OCI-M2 (cell line): ENCODE data around the gene USP53.
"Not testable (repeated sequence)": the region's sequence is repeated elsewhere in the genome, so short reads cannot be mapped to it uniquely, and the experiment has no call there.

ENCODE experiments used
- DNase-seq: peaks from one replicate; lab custom pipeline; 2025; ENCODE audit not compliant: unreplicated experiment; lab: John Stamatoyannopoulos, UW

Gene USP53

DNA sequence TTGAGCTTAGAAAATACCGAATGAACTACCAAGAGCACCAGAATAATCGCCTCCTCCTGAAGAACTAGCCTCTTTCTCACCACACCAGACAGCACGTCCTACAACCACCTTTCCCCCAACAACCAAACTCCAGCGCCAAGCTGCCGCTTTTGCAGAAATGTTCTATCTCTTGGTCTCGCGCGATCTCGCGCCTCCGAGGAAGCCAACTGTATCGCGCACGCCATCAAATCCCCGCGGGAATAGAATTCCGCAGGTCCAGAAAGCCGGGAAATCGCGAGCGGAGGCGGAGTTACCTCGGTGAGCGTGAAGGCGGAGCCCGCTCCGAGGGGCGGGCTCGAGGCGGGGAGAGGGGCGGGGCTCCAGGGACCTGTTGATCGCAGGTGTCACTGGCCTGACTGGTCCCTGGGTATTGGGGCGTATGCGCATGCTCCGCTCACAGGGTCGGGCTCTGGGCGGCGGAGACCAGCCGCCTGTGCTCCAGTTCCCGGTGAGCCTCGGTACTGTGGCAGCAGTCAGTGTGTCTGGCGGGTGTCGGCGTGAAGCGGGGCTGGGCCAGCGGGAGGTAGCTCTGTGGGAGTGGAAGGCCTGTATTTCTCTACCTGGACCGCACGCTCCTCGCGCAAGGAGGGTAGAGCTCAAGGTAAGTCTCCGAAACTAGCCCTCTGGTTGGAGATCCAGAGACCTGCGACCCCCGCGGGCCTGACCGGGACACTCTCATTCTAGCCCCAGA, at the start of gene USP53:
TSS of gene USP53 (plus strand) at position 480 of the 730 bp plus-strand sequence. CDS start 27,047 bp downstream, outside the sequence.
- peak; percentile 74 for DNase-seq

DNA sequence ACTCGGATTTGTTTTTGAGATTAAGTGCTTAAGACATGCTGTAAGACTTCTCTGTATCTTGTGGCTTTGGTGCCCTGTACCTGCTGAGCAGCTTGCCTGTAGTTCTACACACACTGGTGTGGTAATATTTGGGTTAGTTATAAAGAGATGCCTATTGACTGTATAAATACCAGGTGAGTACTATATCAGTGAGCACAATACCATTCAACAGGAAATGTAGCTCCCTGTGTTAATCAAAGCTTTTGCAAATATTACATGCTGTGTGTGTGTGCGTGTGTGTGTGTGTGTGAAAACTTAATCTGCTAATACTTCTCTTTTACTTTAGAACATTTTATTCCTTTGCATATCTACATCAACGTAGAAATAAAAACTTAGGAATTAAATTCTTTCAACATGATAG, 46.7 kb upstream of the USP53 start:
- no peak for DNase-seq

DNA sequence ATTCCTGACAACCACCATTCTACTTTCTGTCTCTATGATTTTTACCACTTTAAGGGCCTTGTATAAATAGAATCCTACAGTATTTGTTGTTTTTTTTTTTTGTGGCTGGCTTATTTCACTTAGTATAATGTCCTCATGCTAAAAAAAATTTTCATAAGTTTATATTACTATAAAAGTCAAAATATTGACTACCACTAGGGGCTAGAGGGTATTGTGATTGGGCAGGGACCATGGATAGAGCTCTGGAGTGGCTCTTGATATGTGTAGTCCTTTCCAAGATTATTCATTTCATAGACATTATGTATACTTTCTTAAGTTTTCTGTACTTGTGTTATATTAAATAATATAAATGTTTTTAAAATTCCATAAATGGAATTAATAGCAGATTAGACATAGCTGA, 42.3 kb upstream of the USP53 start:
- no peak for DNase-seq

DNA sequence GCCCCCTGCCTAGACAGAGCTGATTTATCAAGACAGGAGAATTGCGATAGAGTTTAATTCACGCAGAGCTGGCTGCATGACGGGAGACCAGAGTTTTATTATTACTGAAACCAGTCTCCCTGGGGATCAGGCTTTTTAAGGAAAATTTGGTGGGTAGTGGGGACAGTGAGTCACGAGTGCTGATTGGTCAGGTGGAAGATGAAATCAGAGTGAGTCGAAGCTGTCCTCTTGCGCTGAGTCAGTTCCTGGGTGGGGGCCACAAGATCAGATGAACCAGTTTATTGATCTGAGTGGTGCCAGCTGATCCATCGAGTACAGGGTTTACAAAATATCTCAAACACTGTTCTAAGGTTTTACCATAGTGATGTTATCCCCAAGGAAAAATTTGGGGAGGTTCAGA, 40.3 kb upstream of the USP53 start:
- no peak for DNase-seq

DNA sequence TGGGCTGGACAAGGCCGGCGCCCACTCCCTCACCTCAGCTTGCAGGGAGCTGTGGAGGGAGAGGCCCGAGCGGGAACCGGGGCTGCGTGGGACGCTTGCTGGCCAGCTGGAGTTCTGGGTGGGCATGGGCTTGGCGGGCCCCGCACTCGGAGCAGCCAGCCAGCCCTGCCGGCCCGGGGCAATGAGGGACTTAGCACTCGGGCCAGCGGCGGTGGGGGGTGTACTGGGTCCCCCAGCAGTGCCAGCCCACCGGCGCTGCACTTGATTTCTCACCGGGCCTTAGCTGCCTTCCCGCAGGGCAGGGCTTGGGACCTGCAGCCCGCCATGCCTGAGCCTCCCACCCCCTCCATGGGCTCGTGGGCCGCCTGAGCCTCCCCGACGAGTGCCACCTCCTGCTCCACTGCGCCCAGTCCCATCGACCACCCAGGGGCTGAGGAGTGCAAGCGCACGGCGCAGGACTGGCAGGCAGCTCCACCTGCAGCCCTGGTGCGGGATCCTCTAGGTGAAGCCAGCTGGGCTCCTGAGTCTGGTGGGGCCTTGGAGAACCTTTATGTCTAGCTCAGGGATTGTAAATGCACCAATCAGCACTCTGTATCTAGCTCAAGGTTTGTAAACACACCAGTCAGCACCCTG, 38.7 kb upstream of the USP53 start:
- DNase-seq, result not testable (repeated sequence)

DNA sequence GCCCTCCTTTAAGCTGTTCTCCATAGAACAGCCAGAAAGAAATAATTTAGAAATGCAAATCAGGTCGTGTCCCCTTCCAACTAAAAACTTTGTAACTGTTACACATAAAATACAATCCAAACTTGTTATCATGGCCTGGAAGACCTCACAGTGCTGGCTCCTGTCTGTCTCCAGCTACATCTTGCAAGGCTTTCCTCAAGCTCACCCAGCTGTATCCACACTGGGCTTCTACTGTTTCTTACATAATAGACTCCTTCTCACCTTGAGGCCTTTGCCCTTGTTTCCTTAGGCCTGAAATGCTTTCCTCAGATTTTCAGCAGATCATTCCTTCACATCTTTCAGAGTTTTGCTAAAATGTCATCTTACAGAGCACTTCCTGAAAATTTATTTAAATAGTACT, 33.5 kb upstream of the USP53 start:
- DNase-seq, result no peak

DNA sequence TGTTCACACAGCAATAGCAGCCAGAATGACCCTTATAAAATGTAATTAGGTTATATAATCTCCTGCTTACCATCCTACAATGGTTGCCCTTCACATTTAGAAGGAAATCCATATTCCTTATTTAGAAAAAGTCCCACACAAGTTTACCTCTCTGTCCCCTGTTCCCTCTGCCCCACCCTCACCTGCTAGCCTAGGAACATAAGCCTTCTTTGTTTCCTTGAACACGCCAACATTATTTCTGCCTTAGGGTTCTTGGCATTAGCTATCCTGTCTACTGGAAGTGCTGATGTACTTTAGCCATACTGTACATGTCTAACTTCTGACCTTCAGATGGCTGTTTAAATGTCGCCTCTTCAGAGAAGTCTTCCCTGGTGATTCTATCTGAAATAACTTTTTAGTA, 28.4 kb upstream of the USP53 start:
- no peak for DNase-seq

DNA sequence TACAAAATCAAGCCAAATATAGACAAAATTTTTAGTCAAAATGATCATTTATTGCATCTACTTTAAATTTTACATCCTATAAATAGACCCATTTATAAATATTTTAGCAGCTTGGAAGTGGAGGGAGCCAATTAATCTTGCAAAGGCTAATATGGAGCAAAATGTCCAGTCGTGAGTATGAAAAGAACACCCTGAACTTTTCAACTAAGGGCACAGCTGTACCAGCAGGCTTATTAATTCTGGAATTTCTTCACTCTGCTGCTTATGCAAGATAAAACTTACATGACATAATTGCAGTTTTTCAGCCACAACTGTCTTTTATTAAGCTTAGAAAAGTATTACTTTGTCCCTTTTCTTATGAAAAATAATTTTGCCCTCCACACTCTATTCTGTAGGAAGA, 22.9 kb upstream of the USP53 start:
- DNase-seq, result no peak

DNA sequence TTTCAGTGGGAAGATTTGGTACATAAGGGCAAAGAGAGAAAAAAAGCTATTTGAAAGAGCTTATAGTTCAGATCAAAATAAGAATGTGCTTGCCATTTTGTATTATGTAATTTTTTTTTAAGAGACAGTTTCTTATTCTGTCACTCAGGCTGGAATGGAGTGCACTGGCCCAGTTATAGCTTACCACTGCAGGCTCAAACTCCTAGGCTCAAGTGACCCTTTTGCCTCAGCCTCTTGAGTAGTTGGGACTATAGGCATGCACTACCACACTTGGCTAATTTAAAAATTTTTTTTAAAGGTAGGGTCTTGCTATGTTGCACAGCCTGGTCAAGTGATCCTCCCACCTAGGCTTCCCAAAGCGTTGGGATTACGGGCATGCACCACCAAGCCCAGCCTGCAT, 22.2 kb upstream of the USP53 start:
- no peak for DNase-seq

DNA sequence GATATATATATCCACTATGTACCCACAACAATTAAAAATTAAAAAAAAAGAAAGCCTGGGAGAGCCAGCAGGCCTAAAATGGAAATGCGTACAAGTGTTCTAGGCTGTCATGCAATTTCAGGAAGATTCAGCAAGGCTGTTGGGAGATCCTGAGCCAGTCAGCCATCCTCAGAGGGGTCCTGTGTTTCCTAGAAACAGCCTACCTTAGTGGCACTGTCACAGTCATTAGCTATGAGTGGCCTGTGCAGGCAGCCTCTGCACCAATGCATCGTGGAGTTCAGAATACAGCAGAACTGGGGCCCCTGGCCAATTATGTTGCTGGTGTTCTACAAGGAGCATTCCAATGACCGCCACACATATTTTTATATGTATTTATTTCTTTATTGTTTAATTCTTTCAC, 21.0 kb upstream of the USP53 start:
- no peak for DNase-seq

DNA sequence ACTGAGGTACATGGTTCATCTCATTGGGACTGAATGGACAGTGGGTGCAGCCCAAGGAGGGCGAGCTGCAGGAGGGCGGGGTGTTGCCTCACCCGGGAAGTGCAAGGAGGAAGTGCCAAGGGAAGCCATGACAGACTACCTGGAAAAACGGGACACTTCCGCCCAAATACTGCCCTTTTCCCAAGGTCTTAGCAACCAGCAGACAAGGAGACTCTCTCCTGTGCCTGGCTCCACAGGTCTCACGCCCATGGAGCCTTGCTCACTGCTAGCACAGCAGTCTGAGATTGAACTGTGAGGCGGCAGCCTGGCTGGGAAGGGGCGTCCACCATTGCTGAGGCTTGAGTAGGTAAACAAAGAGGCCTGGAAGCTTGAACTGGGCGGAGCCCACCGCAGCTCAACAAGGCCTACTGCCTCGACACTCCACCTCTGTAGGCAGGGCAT, 14.7 kb upstream of the USP53 start:
- no peak for DNase-seq

DNA sequence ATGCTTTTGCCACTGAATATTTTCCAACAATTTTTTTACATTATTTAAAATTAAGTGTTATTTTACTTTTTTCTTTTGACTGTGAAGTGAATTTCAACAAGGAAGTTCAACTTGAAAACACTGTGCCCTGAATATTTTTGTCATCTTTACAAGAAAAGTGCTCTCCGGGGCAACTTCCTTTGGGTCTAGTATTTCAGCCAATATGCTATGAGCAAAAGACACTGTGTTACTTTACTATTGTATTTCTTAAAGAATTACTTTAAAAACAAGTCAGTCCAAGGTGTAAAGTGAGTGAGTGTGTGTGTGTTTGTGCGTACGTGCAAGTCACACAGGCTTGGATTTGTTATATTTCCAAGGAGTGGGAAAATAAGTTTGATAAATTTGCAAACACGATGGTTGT, 7.6 kb upstream of the USP53 start:
- no peak for DNase-seq

DNA sequence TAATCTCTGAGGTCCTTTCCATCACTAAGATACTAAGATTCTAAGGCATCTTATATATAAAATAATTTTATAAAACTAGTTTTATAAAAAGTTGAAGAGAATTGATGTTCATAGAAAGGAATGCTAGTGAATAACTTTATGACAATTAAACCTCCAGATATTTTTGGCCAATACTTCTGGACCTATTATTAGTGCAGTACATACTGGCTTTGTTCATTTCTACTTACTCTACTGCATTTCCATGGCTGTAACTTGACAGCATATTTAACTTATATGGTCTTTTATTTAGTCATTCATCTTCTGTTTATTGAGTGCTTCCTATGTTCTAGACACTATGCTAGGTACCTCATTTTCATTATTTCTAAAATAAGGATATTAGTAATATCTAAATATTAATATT, 6.8 kb upstream of the USP53 start:
- DNase-seq, result no peak

DNA sequence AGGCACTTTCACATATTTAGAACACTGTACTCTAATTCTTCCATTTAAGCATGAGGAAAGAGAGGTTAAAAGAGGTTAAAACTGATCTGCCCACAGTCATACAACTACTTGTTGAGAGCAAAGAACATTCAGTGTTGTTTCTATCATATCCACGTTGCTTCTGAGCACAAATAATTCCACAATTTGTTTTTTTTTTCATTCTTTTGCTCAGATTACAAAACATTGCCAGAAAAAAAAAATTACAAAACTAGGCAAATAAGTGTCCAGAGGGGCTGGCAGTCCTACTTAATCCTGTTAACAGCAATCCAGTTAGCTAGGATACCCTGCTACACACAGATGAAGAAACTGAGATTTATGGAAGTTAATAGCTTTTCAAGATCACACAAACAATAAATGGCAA, 6.3 kb upstream of the USP53 start:
- no peak for DNase-seq

DNA sequence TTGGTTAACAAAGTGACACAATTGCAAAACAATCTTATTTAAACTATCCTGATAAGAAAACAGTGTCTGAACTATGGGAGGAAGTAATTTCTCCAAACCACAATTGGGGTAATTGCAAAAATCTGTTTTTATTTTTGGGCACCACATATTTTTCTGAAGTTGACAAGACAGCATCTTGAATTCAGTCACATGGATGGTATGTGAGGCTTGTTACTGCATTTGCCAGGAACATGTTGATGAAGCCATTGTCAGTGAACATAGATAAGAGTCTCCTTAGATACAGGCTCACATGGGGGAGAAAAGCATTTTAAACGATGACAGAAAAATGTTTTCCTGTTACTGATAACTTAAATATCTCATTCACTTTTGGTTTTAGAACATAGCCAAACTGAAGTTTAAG, 5.5 kb upstream of the USP53 start:
- no peak for DNase-seq

DNA sequence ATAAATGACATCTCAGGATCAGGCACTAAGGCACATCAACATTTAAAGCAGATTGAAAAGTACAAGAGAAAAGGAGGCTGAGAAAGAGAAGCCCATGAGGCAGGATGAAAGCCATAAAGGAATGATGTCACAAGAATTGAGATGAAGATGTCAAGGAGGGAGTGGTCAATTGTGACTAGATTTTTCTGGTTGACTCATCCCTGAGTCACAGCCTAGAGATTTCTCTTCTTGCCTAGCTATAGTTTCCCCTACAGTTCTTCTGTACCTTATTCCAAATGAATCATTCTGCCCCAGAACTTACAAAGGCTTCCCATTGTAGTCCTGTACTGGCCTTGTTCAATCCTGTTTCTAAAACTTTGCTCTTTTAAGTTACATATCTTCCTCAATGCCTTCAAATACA, 3.4 kb upstream of the USP53 start:
- no peak for DNase-seq

DNA sequence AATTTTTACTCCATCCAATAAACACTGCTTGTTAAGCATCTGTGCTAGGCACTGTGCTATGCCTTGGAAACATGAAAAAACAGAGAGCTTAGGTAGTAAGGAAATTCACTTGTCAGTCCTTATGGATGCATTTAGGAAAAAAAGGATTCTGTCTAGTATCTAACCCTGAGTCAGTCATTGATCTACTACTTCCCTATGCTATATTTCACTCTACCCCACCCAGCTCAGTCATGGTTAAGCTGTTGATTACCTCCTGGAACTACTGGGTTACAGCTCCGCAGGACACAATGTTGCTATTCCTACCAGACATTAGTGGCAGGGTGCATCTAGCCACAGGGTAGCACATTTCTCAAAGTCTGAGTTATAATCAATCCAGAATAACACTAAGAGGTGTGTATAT, 2.9 kb upstream of the USP53 start:
- DNase-seq, result no peak

DNA sequence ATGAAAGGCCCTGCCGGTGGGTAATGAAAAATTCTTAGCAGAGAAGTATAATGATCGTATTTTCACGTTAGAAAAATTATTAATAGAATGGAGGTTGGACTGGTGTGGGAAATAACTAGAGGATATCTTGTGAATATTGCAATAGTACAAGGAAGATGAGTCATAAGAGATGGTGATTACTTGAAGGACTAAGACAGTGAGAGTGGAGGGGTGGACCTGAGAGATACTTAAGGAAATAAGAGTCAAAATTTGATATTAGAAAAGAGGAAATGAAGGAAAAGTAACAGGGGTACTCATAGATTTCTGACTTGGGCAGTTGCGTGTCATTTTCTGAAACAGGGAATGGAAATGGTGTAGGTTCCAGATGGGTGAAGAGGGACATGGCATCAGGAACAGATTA, 1.7 kb upstream of the USP53 start:
- no peak for DNase-seq

DNA sequence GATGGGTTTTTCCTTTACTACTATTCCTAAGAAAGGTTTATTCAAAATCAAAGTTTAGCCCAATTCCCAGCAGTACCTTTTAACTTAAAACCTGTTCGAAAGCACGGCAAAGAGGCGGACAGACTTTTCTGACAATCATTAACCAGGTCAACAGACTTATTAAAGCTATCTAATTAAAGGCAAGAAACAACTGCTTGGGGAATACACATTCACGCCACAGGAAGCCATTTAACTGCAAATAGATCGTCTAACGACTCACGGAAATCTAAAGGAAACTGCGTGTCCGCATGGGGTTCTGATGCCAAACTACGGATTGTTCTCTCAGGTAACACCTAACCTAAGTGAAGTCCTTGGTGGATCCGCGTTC, 663 bp upstream of the USP53 start:
- DNase-seq, result no peak

DNA sequence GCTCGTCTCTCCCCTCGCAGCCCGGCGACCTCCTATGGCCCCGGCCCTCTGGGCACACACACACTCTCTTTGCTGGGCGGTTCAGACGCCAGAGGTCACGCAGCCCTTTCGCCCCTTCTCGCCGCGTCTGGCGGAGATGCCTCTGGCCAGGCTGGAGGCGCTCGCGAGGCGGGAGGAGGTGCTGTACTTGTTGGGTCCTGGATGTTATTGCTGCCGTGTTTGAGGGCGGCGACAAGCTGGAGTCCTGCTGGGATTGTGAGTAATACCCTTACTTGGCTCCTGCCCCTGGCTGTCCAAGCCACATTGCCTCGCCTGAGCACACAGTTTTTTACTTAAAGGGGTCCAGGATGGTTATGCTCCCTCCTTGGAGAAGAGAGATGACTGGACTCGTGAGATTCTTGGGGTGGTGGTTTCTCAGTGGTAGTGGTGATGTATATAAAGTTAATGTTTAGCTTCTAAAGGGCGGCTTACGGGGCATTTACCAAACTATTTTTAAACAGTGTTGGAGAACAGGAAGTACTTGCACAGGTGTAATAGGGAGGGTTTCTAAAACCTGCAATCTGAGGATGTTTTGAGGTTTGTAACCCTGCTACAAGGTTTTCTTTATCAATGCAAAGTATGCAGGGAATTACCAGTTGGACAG, 572 bp downstream of the USP53 start:
- DNase-seq, result no peak

DNA sequence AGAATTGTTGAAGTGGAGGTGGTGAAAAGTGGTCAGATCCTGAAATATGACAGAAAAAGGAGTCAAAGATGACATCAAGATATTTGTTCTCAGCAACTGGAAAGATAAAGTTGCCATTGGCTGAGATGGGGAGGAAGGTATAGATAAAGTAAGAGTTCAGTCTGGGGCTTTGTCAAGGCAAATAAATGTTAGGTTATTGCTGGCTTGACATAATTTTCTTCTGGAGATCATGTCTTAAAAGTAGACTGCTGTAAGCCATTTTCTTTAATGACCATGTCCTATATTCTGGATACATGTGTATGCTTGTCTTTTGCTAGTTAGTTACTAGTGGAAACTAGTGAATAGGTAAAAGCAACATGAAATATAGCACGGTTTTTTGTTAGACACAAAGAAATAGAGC, 5.6 kb downstream of the USP53 start:
- no peak for DNase-seq

DNA sequence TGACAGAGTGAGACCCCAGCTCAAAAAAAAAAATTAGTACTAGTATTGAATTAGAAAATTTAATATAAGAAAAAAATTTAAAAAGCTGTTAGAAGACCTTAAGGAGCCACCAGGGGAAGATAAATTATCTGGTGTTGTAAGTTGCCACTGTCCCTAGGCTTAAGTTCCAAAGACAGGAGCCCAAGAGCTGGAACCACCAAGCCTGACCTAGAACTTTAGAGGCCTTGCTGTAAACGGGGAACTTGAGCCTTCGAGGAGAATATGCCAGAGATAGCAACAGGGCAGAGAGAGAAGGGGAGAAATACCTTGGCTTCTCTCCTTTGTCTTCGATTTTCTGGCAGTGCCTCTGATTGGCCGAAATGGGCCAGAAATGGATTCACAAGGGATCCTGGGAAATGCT, 8.9 kb downstream of the USP53 start:
- no peak for DNase-seq

DNA sequence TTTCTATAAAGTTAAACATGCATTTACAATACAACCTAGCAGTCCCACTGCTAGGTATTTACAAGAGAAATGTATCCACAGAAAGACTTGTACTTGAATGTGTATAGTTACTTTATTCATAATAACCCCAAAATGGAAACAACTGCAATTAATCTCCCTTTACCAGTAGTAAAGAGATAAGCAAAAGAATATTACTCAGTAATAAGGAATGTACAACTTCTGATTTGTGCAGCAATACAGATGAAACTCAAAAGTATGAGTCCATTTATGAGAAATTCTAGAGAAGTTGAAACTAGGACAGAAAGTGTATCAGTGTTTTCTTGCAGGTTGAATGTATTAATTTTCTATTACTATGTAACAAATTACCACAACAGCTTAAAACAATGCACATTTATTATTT, 15.2 kb downstream of the USP53 start:
- DNase-seq, result no peak
